OCI-LY3 (cell line): Measurements from ENCODE around the gene SMYD3.
"Not testable (repeated sequence)": the region's sequence is repeated elsewhere in the genome, so short reads cannot be mapped to it uniquely, and the experiment has no call there.

Experiments used
- H2AFZ ChIP-seq: fragments of 200-600, 300-600 bp; shearing (Covaris generic); 2 replicates; pipeline ENCODE4 v1.6.0; 2014; ENCODE audit warnings: antibody characterized with exemption, low read depth, low read length
- H3K27ac ChIP-seq: fragments of 200-600, 300-600 bp; sonication (generic); 2 replicates; pipeline ENCODE4 v1.5.1; 2014; ENCODE audit warnings: mild to moderate bottlenecking, low read length, moderate library complexity, mixed read lengths
- H3K27me3 ChIP-seq: fragments of 200-600, 300-600 bp; sonication (generic); 2 replicates; pipeline ENCODE4 v1.6.1; 2014; ENCODE audit warnings: low read depth, low read length, mixed read lengths
- H3K36me3 ChIP-seq: fragments of 200-600, 300-600 bp; sonication (generic); replicated peaks from 2 replicates; pipeline ENCODE3; 2014; ENCODE audit warnings: low read depth, low read length, mixed read lengths
- H3K4me1 ChIP-seq: fragments of 300-600, 200-600 bp; sonication (generic); 2 replicates; pipeline ENCODE4 v1.6.1; 2014; ENCODE audit warnings: low read length, mixed read lengths
- H3K4me2 ChIP-seq: fragments of 200-600, 300-600 bp; sonication (generic); 2 replicates; pipeline ENCODE4 v1.6.1; 2014; ENCODE audit warnings: low read length, mixed read lengths
- H3K4me3 ChIP-seq: fragments of 300-600, 200-600 bp; sonication (generic); 2 replicates; pipeline ENCODE4 v1.5.1; 2014; ENCODE audit warnings: antibody characterized with exemption, mild to moderate bottlenecking, low read length, moderate library complexity
- H3K79me2 ChIP-seq: fragments of 300-600, 200-600 bp; shearing (Covaris generic); 2 replicates; pipeline ENCODE4 v1.6.1; 2014; ENCODE audit warnings: mild to moderate bottlenecking, low read length, mixed read lengths
- H3K9ac ChIP-seq: fragments of 300-600, 200-600 bp; shearing (Covaris generic); 2 replicates; pipeline ENCODE4 v1.6.0; 2014; ENCODE audit warnings: mild to moderate bottlenecking, low read length, moderate library complexity
- H3K9me3 ChIP-seq: fragments of 200-600, 300-600 bp; shearing (Covaris generic); 2 replicates; pipeline ENCODE4 v1.6.1; 2014; ENCODE audit warnings: low read length, mixed read lengths; ENCODE audit not compliant: insufficient read depth
- H4K20me1 ChIP-seq: fragments of 200-600, 300-600 bp; sonication (generic); 2 replicates; pipeline ENCODE4 v1.6.1; 2016; ENCODE audit warnings: low read length, mixed read lengths; ENCODE audit not compliant: insufficient read depth
- EZH2phosphoT487 ChIP-seq: fragments of 200-600 bp; shearing (Covaris generic); IDR thresholded peaks from 2 replicates; pipeline ENCODE4 v1.6.1; 2018; ENCODE audit warnings: antibody characterized with exemption, mixed run types, low read depth
- TF ChIP-seq, protein P1 (sequence below): fragments of 200-600, 300-600 bp; sonication (generic); IDR thresholded peaks from 2 replicates; pipeline ENCODE4 v1.5.1; 2014; ENCODE audit warnings: antibody characterized with exemption, low read length, low read depth

Gene SMYD3

DNA sequence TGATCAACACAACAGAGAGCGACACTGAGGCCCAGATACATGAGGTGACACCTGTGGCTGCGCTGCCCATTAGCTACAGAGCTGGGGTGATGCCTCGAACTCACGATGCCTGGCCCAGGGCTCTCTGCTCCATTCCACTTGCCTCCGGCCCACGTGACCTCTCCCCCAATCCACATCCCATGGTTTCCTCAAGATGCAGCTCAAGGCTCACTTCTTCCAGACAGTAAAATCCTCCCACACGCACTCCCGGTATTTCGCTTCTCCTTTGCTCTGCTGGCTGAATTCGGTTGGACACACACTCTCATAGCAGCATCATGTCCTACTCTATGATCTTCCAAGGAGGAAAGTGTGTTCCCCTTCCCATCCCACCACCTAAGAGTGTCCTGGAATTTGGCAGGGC lies 679.8 kb downstream of the SMYD3 start:
- no peaks in the 10 kb centered on the region for H3K27me3 ChIP-seq
- no peaks in the 10 kb centered on the region for H4K20me1 ChIP-seq
- no peaks in the 10 kb centered on the region for H3K9me3 ChIP-seq
- TF ChIP-seq EZH2phosphoT487: no peak
- TF ChIP-seq, protein P1, sequence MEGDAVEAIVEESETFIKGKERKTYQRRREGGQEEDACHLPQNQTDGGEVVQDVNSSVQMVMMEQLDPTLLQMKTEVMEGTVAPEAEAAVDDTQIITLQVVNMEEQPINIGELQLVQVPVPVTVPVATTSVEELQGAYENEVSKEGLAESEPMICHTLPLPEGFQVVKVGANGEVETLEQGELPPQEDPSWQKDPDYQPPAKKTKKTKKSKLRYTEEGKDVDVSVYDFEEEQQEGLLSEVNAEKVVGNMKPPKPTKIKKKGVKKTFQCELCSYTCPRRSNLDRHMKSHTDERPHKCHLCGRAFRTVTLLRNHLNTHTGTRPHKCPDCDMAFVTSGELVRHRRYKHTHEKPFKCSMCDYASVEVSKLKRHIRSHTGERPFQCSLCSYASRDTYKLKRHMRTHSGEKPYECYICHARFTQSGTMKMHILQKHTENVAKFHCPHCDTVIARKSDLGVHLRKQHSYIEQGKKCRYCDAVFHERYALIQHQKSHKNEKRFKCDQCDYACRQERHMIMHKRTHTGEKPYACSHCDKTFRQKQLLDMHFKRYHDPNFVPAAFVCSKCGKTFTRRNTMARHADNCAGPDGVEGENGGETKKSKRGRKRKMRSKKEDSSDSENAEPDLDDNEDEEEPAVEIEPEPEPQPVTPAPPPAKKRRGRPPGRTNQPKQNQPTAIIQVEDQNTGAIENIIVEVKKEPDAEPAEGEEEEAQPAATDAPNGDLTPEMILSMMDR: no peak
- no peak overlapping the region for H3K9ac ChIP-seq
- H3K4me3 ChIP-seq: no peak overlapping the region
- no peak overlapping the region for H3K27ac ChIP-seq
- H3K4me1 ChIP-seq: peaks cover 5% of the 10 kb centered on the region
- H3K79me2 ChIP-seq: no peaks in the 10 kb centered on the region
- H3K4me2 ChIP-seq: no peak overlapping the region
- no peak overlapping the region for H2AFZ ChIP-seq
- H3K36me3 ChIP-seq: no peaks in the 10 kb centered on the region

DNA sequence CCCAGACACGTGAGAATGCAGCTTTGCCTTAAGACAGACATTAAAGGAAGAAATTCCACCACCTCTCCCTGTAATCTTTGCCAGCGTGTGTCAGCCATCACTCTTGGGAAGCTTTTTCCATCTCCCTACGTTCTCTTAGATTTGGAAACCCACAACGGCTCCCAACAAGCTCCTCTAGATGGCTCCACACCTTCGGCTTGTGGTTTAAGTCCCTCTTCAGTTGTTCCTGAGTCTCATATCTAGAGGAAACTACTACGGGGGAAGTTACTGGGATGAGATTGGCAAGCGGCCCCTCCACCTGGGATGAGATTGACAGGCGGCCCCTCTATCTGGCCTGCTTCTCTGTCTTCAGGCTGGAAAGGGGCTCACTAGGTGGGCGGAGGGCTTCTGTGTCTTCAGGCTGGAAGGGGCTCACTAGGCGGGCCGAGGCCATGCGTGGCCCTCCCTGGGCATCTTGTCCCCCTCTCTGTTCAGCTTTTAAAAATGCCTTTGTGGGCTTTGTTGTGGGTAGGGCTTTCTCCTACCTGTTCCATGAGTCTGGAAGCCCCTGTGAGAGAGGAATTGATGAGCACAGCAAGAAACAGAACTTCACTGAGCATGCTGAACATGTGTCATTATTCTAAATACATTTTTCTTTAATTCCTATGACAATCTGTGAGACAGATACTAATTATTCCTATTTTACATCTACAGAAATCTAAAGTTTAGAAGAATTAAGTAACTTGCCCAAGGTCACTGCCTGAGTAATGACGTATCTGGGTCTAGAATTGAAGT lies 681.8 kb downstream of the SMYD3 start:
- TF ChIP-seq, protein P1: no peak
- no peak for TF ChIP-seq EZH2phosphoT487
- Histone ChIP-seq H3K27me3 (no peaks in the 10 kb centered on the region), H2AFZ (no peak overlapping the region), H3K27ac (no peak overlapping the region), H3K4me2 (no peak overlapping the region), H3K79me2 (no peaks in the 10 kb centered on the region), H3K4me3 (no peak overlapping the region), H3K36me3 (no peaks in the 10 kb centered on the region), H3K4me1 (peaks cover 5% of the 10 kb centered on the region), H4K20me1 (no peaks in the 10 kb centered on the region), H3K9ac (no peak overlapping the region), H3K9me3 (no peaks in the 10 kb centered on the region)

DNA sequence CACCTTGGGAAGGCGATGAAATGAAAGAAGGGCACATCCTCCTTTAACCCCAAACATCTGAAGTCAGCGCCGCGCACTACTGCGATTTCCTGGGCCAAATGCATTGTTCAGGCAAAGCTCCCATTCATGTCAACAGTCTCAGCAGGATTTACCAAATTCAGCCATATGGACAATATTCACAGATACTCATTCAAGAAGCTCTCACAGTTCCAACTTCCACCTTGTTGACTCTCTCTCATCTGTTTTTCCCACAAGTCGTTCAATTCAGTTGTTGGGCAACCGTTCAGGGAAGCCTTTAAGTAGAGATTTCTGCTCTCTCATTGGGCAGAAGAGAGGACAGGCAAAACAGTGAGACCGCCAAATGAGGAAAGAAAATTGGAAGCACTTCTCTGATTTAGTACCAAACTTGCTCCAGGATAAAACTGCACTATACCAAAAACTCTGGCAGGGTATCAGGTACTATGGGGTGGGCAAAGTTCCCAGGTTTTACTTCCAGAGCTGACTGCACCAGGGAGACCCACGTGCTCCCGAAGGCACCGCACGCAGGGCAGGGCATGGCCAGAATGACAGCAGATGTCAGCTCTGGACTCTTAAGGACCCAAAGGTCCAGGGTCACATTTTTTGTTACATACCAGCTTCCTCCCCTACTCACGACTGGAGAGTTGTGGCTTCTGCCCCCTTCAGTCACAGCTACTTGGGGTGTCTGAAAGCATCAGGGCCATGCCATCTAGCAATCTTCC lies 683.5 kb downstream of the SMYD3 start:
- Histone ChIP-seq H3K9me3 (no peaks in the 10 kb centered on the region), H3K9ac (no peak overlapping the region), H3K4me1 (no peaks in the 10 kb centered on the region), H3K4me2 (no peak overlapping the region), H3K27ac (no peak overlapping the region), H4K20me1 (no peaks in the 10 kb centered on the region), H2AFZ (no peak overlapping the region), H3K4me3 (no peak overlapping the region), H3K79me2 (no peaks in the 10 kb centered on the region), H3K36me3 (no peaks in the 10 kb centered on the region), H3K27me3 (no peaks in the 10 kb centered on the region)
- TF ChIP-seq, protein P1: no peak

DNA sequence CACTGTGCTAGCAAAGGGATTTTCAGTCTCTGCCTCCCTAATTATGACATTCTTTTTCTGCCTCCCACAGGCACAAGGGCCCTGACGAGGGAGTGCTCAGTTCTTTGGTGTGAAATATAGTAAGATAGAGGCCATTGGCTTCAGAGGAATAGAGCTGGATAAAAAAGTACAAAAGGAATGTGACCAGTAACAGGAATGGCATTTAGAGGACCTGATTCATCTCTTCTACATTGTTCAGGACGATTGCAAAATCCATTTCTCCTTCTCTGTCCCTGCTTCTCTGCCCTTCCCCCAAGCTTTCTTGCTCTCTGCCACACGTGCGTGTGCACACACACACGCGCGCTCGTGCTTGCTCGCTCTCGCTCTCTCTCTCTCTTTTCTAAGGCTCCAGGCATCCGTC lies 684.1 kb downstream of the SMYD3 start:
- H3K4me1 ChIP-seq: no peaks in the 10 kb centered on the region
- no peak overlapping the region for H3K4me2 ChIP-seq
- H3K27ac ChIP-seq: no peak overlapping the region
- H3K36me3 ChIP-seq: no peaks in the 10 kb centered on the region
- no peak overlapping the region for H3K9ac ChIP-seq
- H4K20me1 ChIP-seq: no peaks in the 10 kb centered on the region
- no peaks in the 10 kb centered on the region for H3K79me2 ChIP-seq
- TF ChIP-seq, protein P1: no peak
- no peak for TF ChIP-seq EZH2phosphoT487
- no peak overlapping the region for H3K4me3 ChIP-seq
- no peak overlapping the region for H2AFZ ChIP-seq
- no peaks in the 10 kb centered on the region for H3K9me3 ChIP-seq
- no peaks in the 10 kb centered on the region for H3K27me3 ChIP-seq

DNA sequence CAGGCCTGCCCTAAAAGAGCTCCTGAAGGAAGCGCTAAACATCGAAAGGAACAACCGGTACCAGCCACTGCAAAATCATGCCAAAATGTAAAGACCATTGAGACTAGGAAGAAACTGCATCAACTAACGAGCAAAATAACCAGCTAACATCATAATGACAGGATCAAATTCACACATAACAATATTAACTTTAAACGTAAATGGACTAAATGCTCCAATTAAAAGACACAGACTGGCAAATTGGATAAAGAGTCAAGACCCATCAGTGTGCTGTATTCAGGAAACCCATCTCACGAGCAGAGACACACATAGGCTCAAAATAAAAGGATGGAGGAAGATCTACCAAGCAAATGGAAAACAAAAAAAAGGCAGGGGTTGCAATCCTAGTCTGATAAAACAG lies 688.7 kb downstream of the SMYD3 start:
- H3K4me1 ChIP-seq, H3K9me3 ChIP-seq, H3K4me3 ChIP-seq, H3K4me2 ChIP-seq, H3K79me2 ChIP-seq, H3K36me3 ChIP-seq, H3K27me3 ChIP-seq, H4K20me1 ChIP-seq, H2AFZ ChIP-seq, H3K27ac ChIP-seq, H3K9ac ChIP-seq: not testable (repeated sequence)

DNA sequence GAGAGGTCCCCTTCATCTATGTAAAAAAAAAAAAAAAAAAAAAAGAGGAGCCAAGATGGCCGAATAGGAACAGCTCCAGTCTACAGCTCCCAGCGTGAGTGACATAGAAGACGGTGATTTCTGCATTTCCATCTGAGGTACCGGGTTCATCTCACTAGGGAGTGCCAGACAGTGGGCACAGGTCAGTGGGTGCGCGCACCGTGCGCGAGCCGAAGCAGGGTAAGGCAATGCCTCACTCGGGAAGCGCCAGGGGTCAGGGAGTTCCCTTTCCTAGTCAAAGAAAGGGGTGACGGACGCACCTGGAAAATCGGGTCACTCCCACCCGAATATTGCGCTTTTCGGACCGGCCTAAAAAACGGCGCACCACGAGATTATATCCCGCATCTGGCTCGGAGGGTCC lies 690.6 kb downstream of the SMYD3 start:
- H3K4me3 ChIP-seq, H3K27ac ChIP-seq, H3K9me3 ChIP-seq, H3K79me2 ChIP-seq, H4K20me1 ChIP-seq, H3K4me1 ChIP-seq, H3K27me3 ChIP-seq, H3K36me3 ChIP-seq, H3K4me2 ChIP-seq, H3K9ac ChIP-seq, H2AFZ ChIP-seq: not testable (repeated sequence)
